HG03066 (cell line): Measurements from ENCODE around the gene ETS1.
A peak's percentile ranks its signal among the peaks of the same experiment; 100 is the strongest.

Experiments used
- ATAC-seq: cut with Tn5 transposase; IDR thresholded peaks from one replicate; pipeline ENCODE4 v1.9.1; 2021; ENCODE audit warnings: low read depth; ENCODE audit not compliant: unreplicated experiment

Gene ETS1

GRCh38 chr11:128472128-128473089 is 114.9 kb downstream of the ETS1 start:
- peak; percentile 52 for ATAC-seq

DNA sequence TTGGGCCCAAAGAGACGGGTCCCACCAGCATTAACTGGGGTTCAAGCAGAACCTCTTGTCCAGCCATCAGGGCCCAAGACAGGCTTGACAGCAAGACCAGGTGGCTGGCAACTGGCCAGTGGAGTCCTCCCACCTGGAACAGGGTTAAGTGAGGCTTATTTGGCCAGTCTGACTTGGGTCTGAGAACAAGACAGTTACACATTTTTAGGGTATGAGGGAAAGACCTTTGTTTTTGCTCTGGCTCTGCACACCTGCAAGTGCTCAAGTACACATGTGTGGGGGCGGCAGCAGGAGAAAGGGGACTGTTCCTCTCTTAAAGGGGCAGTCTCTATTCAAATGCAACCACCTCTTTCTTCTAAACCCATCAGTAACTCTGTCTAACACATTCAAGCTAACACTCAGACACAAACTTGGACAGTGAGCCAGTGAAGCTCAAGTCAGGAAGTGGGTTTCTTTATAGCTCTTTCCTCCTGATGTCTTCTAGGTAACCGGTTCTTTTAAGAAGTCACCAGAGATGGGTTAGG is 116.2 kb downstream of the ETS1 start:
- peak; percentile 47 for ATAC-seq

GRCh38 chr11:128470081-128470480 is 117.3 kb downstream of the ETS1 start:
- no peak for ATAC-seq

- ATAC-seq, result peak; percentile 50
Observed at GRCh38 chr11:128469220-128469619, 118.1 kb downstream of the ETS1 start.

DNA sequence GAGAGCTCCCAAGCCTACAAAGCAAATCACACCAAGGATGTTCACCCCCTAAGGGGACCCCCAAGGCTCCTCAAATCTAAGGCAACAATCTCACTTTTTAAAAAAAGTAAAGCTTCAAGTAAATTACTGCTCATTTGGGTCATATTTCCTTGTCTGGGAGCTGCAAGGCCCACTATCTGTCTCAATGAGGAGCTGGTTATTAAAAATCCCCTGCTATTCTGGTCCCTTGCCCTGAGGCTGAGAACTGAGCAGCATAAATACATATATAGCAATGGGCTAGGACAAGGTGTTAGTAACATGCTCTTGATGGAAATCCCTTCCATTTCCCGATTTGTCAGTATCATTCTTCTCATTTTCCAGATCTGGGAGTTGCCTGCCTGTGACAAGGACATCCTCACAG is 119.2 kb downstream of the ETS1 start:
- no peak for ATAC-seq

DNA sequence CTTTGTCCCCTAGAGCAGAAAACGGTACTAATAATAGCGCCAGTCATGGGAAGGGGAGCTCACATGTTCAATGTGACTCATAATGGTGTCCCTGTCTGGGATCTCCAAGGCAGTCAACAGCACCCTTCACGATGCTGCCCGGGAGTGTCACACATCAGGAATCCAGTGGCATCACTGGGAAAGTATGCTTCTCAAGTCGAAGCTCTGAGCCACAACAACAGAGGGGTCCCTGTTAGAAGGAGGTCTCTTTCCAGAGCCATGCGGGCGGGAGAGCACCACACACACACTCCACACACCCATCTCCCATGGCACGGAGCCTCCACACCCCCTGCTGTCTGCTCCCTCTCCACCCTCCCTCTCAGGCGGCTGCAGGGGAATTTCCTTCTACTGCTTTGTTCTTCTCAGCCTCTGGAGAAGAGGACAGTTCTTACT is 119.7 kb downstream of the ETS1 start:
- no peak for ATAC-seq

- ATAC-seq, result no peak
Observed at GRCh38 chr11:128467041-128467440, 120.3 kb downstream of the ETS1 start.

DNA sequence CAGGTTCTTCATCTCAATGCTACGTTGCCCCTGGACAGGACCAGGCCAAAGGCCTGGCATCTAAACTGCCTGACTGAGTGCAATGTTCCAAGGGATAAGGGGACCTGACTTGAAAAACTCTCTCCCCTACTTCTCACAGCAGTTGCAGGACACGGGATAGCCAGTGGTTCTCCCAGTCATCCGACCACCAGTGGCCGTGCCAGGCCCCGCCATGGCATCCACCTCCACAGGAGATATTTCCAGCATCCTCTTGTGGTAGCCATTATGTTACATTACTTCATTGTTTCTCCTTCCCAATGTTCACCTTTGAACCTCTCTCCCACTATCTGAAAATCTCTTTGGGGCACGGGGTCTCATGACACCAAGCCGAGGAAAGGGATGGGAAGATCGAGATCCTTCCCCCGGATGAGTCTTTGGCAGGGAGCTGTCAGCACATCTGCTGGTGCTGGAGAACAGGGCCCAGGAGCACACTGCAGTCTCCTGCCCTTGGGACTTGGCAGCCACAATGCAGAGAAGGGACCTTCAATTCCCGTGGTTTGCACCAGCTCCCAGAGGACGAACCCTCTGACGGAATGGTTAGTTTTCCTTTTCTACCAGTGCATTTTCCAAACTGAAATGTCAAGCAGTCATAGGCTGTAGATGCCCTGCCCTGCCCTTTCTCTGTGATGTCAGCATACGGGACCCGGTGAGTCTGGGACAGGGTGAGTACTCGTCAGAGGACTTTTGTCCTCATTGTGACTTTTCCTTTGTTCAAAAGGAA is 121.2 kb downstream of the ETS1 start:
- no peak for ATAC-seq

- ATAC-seq, result no peak
Observed at GRCh38 chr11:128465531-128465930, 121.8 kb downstream of the ETS1 start.

DNA sequence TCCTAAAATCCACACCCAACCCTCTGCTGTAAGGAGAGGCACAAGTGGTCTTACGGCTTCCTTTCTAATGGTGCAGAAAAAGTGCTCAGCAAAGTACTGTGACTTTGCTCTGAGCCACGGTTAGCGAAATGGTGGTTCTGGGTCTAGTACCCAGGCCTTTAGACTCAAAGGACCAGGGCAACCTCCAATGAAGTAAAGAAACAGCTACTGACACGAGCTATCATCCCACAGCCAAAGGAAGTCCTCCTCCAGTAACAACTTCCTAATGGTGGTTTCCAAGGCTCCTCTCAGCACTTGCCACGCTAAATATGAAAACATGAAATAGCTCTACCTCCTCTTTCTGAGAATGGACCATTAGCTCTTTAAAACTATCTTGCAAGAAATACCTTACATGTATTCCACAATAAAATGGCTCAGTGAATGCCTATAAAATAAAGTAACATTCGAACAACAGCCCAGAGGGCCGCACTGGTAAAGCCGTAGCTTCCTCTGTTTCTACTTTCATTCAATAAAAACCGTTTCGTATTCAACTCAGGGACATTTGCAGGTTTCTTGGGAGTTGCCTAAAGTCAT is 122.4 kb downstream of the ETS1 start:
- ATAC-seq, result no peak

DNA sequence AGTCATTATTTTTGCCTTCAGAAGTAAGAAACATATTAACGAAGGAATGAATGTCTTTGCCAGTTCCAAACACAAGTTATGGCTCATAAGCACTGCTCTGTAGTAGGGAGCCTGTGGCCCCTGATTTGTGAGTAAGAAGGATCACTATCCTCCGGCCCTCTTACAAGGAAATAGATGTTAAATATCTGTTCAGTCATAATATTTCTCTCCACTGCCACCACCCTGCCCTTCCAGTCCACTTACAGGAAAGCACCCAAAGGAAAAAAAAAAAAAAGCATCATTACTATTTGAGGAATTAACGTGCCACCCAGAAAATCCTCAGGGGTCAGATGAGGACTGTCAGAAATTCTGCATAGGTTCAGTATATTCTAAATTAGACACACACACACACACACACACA is 123.4 kb downstream of the ETS1 start:
- ATAC-seq, result no peak

DNA sequence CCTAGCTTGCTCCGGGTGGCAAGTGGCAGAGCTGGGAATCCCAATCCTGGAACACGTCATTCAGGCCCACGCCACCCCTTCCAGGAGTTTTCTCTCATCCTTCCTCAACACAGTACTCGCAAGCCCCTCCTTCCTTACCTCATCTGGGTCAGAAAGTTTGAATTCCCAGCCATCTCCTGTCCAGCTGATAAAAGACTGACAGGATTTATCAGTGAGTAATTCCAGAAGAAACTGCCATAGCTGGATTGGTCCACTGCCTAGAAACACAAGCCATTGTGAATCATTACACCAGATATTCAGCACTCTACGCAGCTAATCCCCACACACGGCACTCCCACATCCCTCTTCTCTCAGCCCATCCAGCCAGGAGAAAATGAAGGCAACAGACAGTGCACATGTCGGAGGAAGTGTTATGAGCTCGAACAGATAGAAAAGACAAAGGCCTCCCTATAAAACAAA is 124.0 kb downstream of the ETS1 start:
- no peak for ATAC-seq

DNA sequence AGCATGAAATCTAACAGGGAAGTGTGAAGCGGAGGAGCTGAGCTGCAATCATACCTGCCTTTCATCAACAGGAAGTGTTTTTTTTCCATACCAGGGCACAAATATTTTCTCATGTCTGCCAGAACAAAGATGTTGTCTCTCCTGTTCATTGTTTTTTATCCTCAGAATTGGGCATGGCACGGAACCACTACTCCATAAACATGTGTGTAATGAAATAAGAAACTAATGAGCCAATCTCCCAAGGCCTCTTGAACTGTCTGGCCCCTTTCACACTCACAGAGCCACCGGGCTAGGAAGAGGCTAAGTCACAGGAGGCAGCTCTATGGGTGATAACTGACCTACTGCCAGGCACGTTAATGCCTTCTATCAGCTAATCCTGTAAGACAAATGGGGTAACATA is 124.4 kb downstream of the ETS1 start:
- ATAC-seq, result no peak

- no peak for ATAC-seq
Observed at GRCh38 chr11:128462189-128462588, 125.2 kb downstream of the ETS1 start.

DNA sequence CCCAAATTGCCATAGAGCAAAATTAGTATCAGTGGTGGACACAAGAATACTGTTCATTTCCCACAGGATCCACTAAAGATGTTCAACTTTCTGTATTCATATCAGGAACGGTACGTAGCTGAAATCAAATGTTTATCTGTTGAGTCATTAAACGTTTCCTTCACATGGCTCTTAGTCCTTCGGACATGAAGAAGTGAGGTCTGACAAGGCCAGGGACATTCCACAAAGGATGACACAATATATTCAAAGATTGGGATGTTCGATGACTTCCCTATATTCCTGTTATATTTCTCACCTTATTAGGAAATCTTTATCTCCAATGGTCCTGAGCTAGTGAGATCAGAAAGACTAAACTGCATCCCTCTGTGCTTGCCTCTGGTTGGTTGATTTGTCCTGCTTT is 129.0 kb downstream of the ETS1 start:
- ATAC-seq, result no peak

DNA sequence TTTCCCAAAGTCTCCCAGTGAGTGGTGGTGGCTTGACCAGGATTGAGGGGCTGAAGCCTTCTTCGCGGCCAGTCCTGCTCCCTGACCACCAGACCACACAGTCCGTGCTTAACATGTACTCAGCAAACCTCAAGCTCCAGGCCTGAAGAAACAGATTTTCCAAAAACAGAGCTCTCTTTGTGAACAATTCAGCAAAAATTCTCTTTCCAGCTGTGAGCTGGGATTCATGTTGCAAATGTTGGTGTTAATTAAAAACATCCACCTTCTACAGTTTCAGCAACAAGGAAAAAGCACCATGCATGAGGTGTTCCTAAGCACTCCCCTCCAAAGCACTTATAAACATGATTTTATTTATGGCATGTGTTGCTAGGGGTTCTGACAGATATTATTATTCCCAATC is 129.5 kb downstream of the ETS1 start:
- no peak for ATAC-seq

DNA sequence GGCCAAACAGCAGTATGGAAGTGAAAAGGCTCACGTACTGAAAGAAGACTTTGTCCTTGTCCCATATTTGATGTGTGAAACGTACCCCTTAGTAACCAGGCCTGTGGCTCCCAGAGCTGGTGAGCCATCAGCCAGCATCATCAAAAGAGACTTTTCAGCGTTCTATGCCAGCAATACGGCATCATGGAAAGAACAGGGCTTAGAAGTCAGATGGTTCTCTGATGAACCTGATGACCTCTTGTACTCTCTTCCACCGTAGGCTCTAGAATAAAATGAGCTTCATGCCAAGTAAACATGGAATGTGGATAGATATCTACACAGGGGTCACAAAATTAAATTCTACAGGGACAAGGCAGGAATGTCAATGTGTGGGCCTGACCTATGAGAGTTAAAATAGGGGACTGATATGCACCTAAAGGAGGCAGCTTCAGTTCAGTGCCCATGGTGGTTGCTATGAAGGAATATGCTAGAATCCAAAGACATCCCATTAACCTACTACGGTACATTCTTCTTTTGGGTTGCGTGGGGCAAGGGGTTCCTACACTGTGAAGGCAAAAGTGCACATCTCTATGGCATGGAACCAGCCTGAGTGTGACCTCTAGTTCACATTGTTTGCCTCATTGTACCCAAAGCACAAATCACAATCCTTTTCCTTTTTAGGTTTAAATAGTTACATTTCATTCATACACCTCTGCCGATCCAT is 130.6 kb downstream of the ETS1 start:
- no peak for ATAC-seq

GRCh38 chr11:128455766-128456165 is 131.6 kb downstream of the ETS1 start:
- ATAC-seq, result no peak

DNA sequence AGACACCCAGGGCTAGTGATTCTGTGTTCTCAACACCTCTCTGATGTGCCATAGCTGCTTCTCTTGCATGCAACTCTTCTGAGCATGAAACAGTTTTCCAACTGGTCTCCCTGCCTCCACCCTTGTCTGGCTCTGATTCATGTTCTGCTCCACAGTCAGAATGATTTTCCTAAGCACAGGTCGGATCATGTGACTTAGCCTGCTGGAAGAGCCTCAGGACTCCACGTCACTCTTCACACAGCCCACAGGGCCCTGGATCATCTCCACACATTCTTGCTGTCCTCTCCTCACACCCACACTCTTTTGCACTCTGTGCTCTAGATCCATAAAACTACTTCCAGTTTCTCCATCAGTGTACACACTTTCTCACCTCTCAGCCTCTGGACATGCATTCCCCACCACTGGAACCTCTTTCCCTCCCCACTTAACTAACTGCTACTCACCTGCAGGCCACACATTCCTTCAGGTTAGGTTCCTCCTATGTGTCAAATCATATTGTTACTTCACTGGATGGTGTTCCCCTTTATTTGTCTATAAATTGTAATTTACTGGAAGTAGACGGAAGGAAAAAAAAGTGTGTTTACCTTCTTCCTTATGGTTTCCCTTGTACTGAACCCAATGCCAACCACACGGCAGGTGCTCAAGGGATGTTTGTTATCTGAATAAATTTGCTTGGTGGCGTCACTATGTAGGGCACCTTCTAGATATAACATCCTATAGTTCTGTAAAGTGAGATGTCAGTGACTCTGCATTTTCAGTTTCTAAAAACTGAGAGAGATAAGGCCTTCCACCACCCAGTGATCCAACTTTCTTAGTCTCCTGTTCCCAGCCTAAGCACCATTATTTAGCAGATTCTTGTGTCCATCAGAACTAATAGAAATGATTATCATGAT is 133.7 kb downstream of the ETS1 start:
- ATAC-seq, result no peak
